ENCODE measurements around the gene DDAH1.

DNA sequence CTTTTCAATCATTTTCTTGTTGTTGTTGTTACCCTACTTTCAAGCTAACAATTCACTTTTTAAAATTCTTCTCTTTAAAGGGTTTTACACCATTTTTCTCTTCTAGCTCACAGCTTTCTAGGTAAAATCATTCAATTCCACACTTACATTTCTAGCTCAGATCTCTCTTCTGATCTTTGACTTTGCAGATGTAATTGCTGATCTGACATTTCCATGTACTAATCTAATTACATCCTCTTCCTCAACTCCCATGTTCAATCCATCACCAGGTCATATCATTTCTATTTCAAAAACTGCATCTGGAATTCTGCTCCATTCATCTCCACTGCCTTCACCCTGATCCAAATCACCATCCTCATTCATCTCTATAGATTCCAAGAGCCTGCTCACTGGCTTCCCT is 191.6 kb downstream of the DDAH1 start:
- TF ChIP-seq POLR2A (IDR thresholded peaks at IDR 0.05; ENCODE audit: low read length) (no peak), GATA1 (IDR thresholded peaks at IDR 0.05; ENCODE audit: low read depth, low read length) (no peak)
